ENCODE data around the gene CES5A.
"Not testable (repeated sequence)": the region's sequence is repeated elsewhere in the genome, so short reads cannot be mapped to it uniquely, and the experiment has no call there.

CES5A gene

DNA sequence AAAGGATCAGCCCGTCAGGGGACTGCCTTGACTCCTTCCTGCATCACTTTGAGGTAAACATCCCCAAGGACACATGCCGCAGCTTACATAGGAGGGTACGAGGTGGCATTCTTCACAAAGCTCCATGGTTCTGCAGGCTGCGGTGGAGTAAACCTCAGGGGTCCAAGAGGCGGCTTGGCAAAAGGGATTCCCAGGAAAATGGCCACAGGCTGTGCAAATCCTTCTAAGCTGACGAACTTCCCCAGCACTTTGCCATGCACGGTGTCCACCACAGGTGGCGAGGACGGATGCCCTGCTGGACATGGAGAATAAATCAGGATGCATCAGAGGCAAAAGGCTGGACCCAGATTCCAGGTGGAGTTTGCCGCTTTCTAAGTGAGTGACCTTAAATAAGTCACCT, 46.5 kb downstream of the CES5A start:
- no peak for DNase-seq

DNA sequence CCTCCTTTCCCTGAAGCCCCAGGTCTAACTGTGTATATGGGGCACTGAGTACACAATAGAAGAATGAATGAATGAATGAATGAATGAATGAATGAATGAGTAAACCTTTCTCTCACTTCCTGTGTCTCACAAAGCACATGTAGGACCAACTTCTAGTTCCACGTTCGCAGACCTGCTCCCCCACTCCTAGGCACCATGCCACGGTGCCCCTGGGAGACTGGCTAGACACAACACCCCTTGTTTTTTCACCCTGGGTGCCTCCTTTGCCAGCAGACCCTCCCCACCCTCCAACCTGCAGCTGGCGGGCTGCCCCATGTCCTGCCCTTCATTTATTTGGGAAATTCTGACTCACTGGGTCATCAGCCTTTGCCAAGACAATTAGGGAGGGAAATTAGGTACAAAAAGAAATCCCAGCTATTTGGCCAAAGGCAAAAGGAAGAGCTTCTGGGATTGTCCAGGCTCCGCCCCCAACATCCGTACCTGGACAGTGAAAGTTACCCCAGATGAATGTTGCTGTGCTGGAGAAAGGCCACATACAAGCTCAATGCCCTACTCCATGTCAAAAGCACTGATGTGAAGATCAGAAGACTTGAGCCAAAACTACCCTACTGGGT, 50.0 kb downstream of the CES5A start:
- DNase-seq = no peak

DNA sequence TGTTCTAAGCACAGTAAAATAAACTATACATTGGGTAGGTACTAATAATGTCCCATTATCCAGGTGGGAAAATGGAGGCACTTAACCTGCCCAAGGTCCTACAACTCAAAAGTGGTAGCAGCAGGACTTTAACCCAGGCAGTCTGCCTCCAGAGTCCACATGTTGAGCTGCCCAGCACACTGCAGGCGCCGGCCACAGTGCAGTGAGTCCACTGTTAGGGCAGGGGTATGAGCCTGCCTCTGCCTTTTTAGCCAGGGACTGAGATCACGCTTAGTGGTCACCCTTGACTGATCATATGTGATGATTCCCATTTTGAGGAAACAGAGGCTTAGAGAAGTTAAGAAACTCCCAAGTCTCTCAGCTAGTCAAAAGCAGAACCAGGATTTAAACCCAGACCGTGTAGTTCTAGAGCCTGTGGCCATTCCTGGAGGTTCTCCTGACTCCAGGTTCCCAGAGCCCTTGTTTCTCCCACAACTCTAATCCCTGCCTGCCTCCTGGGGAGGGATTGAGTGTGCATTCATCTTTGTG, 50.6 kb downstream of the CES5A start:
- no peak for DNase-seq

DNA sequence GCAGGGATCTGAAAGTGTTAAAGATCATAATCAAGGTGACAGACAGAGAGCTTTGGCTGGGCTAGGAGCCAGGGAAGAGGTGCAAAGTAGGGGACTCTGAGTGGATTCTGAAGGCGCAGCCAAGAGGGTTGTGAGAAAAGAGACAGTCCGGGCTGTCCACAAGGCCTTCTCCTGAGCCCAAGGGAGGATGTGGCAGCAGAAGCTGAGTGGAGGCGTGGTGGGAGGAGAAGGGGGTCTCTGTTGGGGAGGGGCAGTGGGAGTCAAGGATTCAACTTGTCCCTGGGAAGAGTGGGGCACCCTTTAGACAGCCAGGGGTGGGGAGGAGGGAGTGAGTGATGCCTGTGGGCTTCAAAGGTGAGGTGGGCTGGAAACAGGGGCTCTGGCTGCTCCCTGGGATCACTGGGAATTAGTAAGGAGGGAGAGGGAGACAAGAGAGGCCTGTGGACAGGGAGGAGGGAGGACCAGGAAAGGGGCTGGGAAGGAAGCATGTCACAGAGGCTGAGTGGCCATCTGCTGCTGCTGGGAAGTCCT, 52.8 kb downstream of the CES5A start:
- no peak for DNase-seq

DNA sequence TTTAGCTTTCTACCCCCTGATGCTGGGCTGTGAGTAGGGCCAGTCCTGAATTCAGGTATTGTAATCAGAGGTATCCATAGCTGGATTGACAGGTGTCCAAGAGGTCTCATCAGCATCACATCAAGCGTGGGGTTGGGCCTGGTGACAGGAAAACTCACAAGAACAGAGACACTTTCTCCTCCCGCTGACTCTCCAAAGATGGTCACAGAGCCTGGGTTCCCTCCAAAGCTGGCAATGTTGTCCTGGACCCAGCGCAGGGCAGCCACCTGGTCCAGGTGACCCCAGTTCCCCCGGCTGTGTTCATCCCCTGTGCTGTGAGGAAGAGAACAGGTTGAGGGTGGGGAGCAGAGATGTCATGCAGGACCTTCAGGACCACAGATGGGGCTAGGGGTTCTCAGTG, 54.0 kb downstream of the CES5A start:
- no peak for DNase-seq

DNA sequence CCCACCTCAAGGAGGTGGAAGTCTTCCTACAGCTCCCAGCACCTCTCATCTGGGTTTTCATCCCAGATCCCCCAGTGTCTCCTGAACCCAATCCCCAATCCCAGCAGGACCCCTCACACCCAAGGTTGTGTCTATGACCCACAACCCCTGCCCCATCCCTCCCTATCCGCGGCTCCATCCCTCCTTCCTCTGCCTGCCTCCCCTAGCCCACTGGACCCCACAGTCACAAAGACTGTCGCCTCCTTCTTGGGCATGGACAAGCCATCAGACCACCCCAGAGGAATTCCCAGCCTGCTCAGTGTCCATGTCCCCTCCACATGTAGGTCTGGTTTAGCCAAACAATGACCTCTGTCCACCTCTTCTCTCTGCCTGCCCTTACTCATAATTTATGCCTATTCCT, 54.6 kb downstream of the CES5A start:
- no peak for DNase-seq

DNA sequence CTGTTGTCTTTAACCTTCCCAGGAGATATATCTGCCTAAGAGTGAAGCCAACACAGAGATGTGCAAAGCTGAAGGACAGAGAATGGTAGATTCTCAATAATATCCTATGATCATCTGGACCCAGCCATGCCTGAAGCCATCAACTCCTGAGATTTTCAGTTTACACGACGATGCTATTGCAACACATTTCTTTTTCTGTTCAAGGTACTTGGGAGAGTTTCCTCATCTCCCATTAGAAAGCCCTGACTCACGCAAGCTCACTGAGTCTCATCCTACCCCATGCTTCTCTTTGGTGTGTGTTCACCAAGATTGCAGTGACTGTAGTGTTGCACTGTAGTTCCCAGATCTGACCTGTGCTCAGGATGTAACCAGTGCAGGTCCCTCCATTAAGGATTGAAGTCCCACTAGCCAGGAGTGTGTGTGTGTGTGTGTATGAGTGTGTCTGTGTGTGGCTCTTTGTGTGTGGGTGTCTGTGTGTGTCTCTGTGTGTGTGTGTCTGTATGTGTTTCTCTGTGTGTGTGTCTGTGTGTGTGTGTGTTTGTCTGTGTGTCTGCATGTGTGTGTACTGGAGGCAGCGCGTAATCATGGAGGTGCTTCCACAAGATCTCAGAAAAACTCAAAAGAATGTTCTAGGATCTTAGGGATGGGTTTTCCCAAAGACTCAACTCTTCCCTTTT, 57.8 kb downstream of the CES5A start:
- no peak for DNase-seq

DNA sequence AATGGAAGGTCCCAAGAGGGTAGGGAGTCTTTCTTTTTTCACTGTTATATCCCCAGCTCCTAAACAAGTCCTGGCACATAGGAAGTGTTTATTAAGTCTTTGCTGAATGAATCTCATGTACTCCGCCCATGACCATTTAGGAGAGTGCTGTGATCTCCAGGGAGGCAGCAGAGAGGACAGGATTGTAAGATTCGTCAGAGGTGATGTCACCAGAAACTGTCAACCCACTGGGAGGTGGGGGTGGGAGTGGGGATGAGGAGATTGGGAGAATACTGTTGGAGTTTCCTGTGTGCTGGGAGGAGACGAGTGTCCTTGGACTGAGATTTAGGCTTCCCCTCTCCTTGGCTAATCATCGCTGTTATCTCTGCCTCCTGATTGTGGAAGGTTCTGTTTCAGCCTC, 59.0 kb downstream of the CES5A start:
- DNase-seq = not testable (repeated sequence)

DNA sequence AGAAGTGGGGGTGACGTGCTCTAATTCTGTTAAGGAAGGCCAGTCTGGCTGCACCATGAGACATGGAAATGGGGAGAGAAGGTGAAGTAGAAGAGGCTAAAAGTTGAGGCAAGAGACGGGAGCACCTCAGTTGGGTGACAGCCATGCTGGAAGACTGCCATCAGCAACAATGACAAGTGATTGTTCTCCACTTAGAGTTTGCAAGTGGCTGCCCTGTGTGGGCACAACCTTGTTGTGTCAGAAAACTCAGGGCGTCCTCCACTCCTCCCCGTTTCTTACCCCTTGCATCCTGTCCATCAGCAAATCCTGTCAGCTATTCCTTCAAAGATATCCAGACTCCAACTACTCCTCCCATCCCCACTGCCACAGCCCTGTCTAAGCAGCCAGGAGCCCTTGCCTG, 59.9 kb downstream of the CES5A start:
- no peak for DNase-seq

DNA sequence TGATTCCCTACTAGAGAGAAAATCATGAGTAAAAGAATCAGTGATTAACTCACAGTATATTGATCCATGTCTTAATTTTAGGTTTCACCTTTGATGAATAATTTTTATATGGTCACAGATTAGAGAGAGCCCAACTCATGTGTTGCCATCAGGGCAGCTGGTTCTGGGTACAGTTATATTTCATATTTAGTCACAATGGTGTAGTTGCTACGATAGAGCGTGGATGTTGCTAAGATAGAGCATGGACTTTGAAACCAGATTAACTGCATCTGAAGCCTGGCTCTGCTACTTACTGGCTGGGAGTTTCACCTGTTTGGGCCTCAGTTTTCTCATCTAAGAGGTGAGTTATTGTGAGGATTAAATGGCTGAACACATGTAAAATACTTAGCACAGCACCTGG, 61.0 kb downstream of the CES5A start:
- DNase-seq = not testable (repeated sequence)

DNA sequence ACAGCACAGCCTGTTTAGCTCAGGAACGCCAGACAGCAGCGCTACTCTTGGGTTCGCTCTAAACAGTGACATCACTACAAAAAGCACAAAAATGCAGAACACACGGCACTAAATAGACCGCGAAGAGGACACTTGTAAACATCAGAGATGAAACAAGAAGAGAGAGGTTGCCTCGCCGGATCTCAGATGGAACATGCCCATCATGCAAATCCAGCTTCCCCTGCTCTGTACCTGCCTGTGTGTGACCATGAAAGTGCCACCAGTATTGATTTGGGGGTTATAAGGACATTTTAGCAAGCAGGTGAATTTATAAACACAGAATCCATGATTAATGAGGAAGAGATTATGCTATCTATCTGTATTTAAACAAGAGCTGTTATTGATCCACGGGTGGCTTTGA, 61.4 kb downstream of the CES5A start:
- not testable (repeated sequence) for DNase-seq

DNA sequence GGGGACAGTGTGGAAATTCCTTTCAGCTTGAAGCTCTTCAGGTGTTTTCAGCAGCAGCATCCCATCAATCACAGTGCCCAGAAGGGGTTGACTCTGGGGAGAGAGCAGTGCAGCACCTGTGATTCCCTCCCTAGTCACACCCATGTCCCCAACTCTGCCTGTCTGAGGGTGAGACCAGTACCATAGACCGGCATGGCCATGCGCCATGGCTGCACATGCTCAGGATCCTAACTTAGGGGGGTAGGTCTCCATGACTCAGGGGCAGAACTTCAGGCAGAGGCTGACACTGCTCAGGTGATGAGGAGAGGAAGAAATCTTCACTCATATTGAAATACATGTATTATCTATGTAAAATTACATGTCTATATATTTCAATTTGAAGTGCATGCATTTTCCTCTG, 62.2 kb downstream of the CES5A start:
- no peak for DNase-seq

DNA sequence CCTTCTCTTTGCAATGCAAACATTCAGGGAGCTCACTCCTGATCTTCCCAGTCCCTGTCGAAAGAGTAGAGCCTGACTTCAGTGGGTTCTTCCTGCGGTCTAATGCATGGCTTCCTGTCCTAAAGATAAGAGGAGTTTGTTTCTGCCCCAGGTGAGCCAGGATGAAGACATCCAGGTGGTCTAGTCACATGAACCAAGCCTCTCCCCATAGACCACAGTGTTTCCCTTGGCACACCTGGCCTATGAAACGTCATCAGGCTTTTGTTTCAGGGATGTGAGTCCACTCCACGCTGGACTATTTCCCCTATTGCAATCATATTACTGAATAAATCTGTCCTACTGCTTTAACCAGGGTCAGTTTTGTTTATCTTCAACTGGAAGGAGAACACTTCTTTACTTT, 63.4 kb downstream of the CES5A start:
- no peak for DNase-seq

DNA sequence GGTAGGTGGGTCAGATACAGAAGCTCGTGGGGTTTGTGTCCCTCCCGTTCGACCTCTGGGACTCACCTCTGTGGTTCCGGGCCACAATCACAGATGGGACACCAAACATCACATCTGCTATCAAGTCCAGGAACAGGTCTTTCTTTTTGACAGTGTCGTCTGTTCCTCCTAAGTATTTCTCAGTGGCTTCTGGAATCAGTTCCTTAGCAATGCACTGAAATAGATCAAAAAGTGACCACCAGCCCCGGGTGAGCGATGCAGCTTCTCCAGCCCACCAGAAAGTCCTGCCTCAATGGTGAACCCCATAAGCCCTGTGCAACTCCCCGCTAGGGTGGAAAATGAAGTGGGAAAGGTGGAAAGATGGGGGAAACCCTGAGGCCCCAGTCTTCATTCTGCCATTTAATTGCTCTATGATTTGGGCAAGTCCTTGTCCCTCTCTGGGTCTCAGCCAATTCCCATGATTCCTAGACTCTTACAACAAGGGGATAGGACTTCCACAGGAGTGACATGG, 64.7 kb downstream of the CES5A start:
- no peak for DNase-seq

DNA sequence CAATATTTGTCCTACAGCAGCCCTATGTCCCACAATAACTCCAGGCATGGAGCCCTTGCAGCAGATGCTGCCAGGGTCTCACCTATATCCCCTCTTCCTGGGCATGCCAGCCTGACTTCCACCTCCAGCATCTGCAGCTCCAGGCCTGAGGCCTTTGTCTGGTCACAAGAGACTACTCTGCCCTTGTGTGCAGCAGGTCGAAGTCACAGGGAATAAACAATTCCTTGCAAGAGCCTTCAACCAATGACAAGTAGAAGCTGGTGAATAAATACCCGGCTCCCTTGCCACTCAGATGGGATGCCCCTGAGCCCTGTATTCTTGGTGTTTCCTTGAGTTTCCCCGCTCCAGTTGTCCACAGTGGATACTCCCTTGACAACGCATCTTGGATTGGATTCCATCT, 65.3 kb downstream of the CES5A start:
- DNase-seq = no peak

DNA sequence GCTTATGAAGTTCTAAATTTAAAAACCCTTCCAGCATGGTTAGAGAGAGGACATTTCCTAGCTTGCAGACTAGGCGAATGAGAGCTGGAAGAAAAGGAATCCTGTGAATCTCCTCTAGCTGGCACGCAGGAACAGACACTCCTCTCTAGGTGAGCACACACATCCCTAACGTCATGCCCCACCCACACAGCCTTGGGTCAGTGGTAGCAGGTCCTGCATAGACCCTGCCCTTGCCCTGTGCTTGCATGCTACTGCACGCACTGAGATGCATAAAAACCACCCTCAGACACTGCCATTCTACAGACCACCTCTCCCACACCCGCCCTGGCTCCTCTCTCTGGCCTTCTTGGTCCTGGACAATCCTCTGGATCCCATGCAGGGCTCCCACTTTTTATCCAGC, 65.8 kb downstream of the CES5A start:
- no peak for DNase-seq

DNA sequence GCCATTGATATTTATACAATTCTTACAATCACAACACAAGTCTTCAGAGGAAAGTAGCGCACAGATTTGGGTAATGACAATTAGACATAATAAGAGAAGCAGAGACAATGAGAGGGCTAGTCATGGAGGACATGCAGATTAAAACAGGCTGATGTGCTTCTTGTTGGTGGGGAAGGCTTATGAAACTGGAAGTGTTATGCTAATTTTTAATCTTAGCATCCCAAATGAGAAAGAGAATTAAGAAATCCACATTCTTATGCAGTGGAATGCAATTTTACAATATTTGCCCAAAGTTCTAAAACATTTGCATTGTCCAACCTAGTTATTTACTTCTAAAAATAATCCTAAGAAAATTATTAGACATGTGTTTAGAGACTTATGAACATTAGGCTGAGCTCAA, 66.9 kb downstream of the CES5A start:
- DNase-seq = not testable (repeated sequence)

DNA sequence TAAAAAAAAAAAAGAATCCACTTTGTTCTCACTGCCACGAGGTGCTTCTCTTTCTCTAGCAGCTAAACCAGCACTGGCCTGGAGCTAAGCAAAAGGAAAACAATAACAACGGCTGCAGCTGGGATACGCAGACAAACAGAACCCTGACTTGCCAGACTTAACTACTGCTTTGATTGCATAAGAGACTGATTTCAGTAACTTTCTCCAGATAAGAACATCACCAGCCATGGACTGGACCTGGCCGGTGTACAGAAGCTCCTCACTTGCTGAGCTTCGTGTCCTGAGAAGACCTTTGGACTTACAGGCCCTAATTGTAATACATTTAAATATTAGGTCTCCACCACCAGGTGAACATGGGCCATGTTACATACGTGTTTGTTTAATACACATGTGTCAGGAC, 70.1 kb downstream of the CES5A start:
- DNase-seq = not testable (repeated sequence)

DNA sequence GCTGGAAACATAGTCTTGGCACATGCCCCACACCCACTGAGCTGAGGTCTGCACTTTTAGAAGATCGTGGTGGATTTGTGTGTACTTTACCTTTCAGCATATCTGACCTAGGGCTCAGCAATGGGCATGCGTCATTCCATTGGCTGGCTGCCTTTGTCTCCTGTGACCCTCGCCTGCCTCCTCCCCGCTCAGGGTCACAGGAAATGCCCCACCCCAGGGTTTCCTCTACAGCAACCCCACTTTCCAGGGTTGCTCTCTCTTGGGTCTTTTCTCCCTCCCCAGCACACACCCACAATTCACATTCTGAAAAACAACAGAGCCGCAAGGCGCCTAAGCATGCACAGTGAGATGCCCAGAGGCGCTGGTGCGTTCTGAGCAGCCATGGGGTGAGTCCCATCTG, 71.5 kb downstream of the CES5A start:
- not testable (repeated sequence) for DNase-seq
